Neuronal stem cell (in vitro differentiated cells): Measurements from ENCODE around the gene MYO3B.
"Not testable (repeated sequence)": the region's sequence is repeated elsewhere in the genome, so short reads cannot be mapped to it uniquely, and the experiment has no call there.

ENCODE experiments used
- DNase-seq: peaks from one replicate; pipeline ENCODE4 v3.0.0-alpha.2; 2013; ENCODE audit warnings: low spot score
- H2AFZ ChIP-seq: one replicate; pipeline ENCODE4 v1.6.1; 2013; ENCODE audit warnings: mild to moderate bottlenecking, low read length, inconsistent platforms
- H2AK5ac ChIP-seq: 2 replicates; pipeline ENCODE4 v1.6.1; 2013; ENCODE audit warnings: low read depth, mild to moderate bottlenecking, inconsistent platforms, low read length, moderate library complexity, mixed read lengths
- H2BK120ac ChIP-seq: 2 replicates; pipeline ENCODE4 v1.6.1; 2013; ENCODE audit warnings: low read depth, mild to moderate bottlenecking, inconsistent platforms, low read length, moderate library complexity, mixed read lengths
- H2BK12ac ChIP-seq: one replicate; pipeline ENCODE4 v1.6.1; 2013; ENCODE audit warnings: low read length, inconsistent platforms
- H2BK15ac ChIP-seq: 2 replicates; pipeline ENCODE4 v1.6.1; 2013; ENCODE audit warnings: mild to moderate bottlenecking, low read length, inconsistent platforms, mixed read lengths
- H2BK5ac ChIP-seq: one replicate; pipeline ENCODE4 v1.6.1; 2013; ENCODE audit warnings: inconsistent platforms, mild to moderate bottlenecking, low read length, moderate library complexity
- H3K14ac ChIP-seq: one replicate; pipeline ENCODE4 v1.6.1; 2013; ENCODE audit warnings: low read length, inconsistent platforms
- H3K18ac ChIP-seq: 2 replicates; pipeline ENCODE4 v1.6.1; 2013; ENCODE audit warnings: low read length, inconsistent platforms
- H3K23ac ChIP-seq: 2 replicates; pipeline ENCODE4 v1.6.1; 2013; ENCODE audit warnings: low read depth, mild to moderate bottlenecking, mixed read lengths, low read length, inconsistent platforms; ENCODE audit not compliant: poor library complexity
- H3K27ac ChIP-seq: replicated peaks from 3 replicates; pipeline ENCODE4 v1.5.1; 2013; ENCODE audit warnings: low read length, inconsistent platforms
- H3K27me3 ChIP-seq, 3 experiments: 2 replicates each; pipeline ENCODE4 v1.6.1; 2013; ENCODE audit warnings: low read length in 3 of 3, mild to moderate bottlenecking in 2 of 3, inconsistent platforms in 1 of 3, low read depth in 1 of 3, mixed read lengths in 1 of 3, moderate library complexity in 1 of 3; ENCODE audit not compliant: control insufficient read depth in 3 of 3, insufficient read depth in 3 of 3
- H3K36me3 ChIP-seq, 2 donors: replicated peaks in 1 of 2; 2 replicates each; pipeline ENCODE4 v1.6.1; 2013; ENCODE audit warnings: low read length in 2 of 2; ENCODE audit not compliant: control insufficient read depth in 2 of 2, insufficient read depth in 2 of 2
- H3K4ac ChIP-seq: 2 replicates; pipeline ENCODE4 v1.6.1; 2013; ENCODE audit warnings: inconsistent platforms, mild to moderate bottlenecking, low read length, moderate library complexity
- H3K4me1 ChIP-seq, 2 donors: 1 replicate in 1 of 2; 2 replicates in 1 of 2; pipeline ENCODE4 v1.6.1; 2013; ENCODE audit warnings: low read length in 2 of 2, low read depth in 1 of 2; ENCODE audit not compliant: control insufficient read depth in 2 of 2, insufficient read depth in 1 of 2
- H3K4me2 ChIP-seq: one replicate; pipeline ENCODE4 v1.6.1; 2013; ENCODE audit warnings: mild to moderate bottlenecking, low read length, inconsistent platforms; ENCODE audit not compliant: insufficient read depth, poor library complexity, severe bottlenecking
- H3K4me3 ChIP-seq, 2 donors: 2 replicates each; pipeline ENCODE4 v1.5.1; 2013; ENCODE audit warnings: low read length in 2 of 2, mild to moderate bottlenecking in 2 of 2, inconsistent platforms in 1 of 2, moderate library complexity in 1 of 2
- H3K79me1 ChIP-seq: one replicate; pipeline ENCODE4 v1.6.1; 2013; ENCODE audit warnings: low read depth, mild to moderate bottlenecking, inconsistent platforms, low read length, moderate library complexity
- H3K9ac ChIP-seq: one replicate; pipeline ENCODE4 v1.6.1; 2013; ENCODE audit warnings: mild to moderate bottlenecking, low read depth, low read length, inconsistent platforms; ENCODE audit not compliant: poor library complexity
- H3K9me3 ChIP-seq, 2 donors: replicated peaks in 1 of 2; 2 replicates each; pipeline versions ENCODE3 to v1.6.1; 2013; ENCODE audit warnings: low read length in 2 of 2, mild to moderate bottlenecking in 2 of 2, inconsistent platforms in 1 of 2, low read depth in 1 of 2, mixed read lengths in 1 of 2, moderate library complexity in 1 of 2; ENCODE audit not compliant: control insufficient read depth in 2 of 2, insufficient read depth in 1 of 2
- H4K8ac ChIP-seq: one replicate; pipeline ENCODE4 v1.6.1; 2013; ENCODE audit warnings: low read depth, mild to moderate bottlenecking, inconsistent platforms, low read length, moderate library complexity
- H4K91ac ChIP-seq: one replicate; pipeline ENCODE4 v1.6.1; 2013; ENCODE audit warnings: low read length, low read depth, mild to moderate bottlenecking, inconsistent platforms; ENCODE audit not compliant: poor library complexity
- WGBS, 2 donors: extraction: QIAGEN DNeasy Blood & Tissue Kit; methylation state at CpG; one replicate each; pipeline ENCODE4 v1.1.7; 2013; ENCODE audit warnings: missing lambda C conversion rate in 2 of 2, mixed read lengths in 1 of 2; ENCODE audit not compliant: insufficient read length in 2 of 2, insufficient replicate concordance in 1 of 2; ENCODE audit errors: extremely low coverage in 2 of 2; 5-methylcytosine and 5-hydroxymethylcytosine counted together

The MYO3B gene

DNA sequence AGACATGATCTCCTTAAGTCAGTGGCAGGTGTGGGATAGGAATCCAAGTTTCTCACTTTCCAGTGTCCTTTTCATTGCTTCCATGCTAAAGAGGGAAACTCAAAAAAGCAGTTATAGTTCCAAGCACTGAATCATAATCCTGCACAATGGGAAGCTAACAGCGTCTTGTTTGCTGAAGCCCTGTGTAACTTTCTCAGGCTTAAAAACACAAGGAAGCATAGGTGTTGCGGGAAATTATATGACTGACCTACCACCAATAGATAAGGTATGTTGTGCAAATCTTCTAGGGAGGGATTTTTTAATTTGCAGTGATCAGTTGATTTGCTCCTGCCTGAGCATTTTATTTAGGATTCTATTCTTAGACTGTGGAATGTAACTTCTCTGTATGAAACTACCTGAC, 250.9 kb downstream of the MYO3B start:
- Histone ChIP-seq H2BK12ac (no peak overlapping the region), H3K23ac (no peak overlapping the region), H3K79me1 (no peaks in the 10 kb centered on the region), H3K4me1 (no peaks in the 10 kb centered on the region), H4K91ac (no peak overlapping the region), H3K4me2 (no peak overlapping the region), H3K27me3 (no peaks in the 10 kb centered on the region), H3K9ac (no peak overlapping the region), H3K36me3 (peaks cover 0 to 2% of the 10 kb centered on the region in 2 donors), H3K14ac (no peak overlapping the region), H4K8ac (no peak overlapping the region), H2BK120ac (no peak overlapping the region), H3K27ac (no peak overlapping the region), H3K4me3 (no peak overlapping the region), H2AK5ac (no peak overlapping the region), H3K18ac (no peak overlapping the region), H3K4ac (no peak overlapping the region), H2BK15ac (no peak overlapping the region), H3K9me3 (no peaks in the 10 kb centered on the region), H2BK5ac (no peak overlapping the region), H2AFZ (no peak overlapping the region)
- whole genome bisulfite sequencing, 2 donors, result no CpG with 5 or more reads among the region's 2 CpGs
- no peak for DNase-seq

- no CpG with 5 or more reads among the region's 4 CpGs for WGBS, 2 donors
- H4K91ac ChIP-seq, result no peak overlapping the region
- no peak overlapping the region for H3K4me3 ChIP-seq
- H3K36me3 ChIP-seq, result no peaks in the 10 kb centered on the region
- H2BK5ac ChIP-seq, result no peak overlapping the region
- H3K27me3 ChIP-seq, result peaks cover 0 to 18% (median 0%) of the 10 kb centered on the region in 3 experiments
- no peak overlapping the region for H2BK15ac ChIP-seq
- H2BK12ac ChIP-seq, result no peak overlapping the region
- H2AFZ ChIP-seq, result no peak overlapping the region
- H3K9me3 ChIP-seq, result no peaks in the 10 kb centered on the region
- H3K14ac ChIP-seq, result no peak overlapping the region
- no peak overlapping the region for H3K4me2 ChIP-seq
- no peak overlapping the region for H3K9ac ChIP-seq
- H3K79me1 ChIP-seq, result no peaks in the 10 kb centered on the region
- H3K4me1 ChIP-seq, result no peaks in the 10 kb centered on the region
- no peak for DNase-seq
- H3K27ac ChIP-seq, result no peak overlapping the region
- H3K4ac ChIP-seq, result no peak overlapping the region
- no peak overlapping the region for H2AK5ac ChIP-seq
- H3K23ac ChIP-seq, result no peak overlapping the region
- H2BK120ac ChIP-seq, result no peak overlapping the region
- H4K8ac ChIP-seq, result no peak overlapping the region
- no peak overlapping the region for H3K18ac ChIP-seq
Observed at GRCh38 chr2:170432823-170433222, 254.9 kb downstream of the MYO3B start.

GRCh38 chr2:170433448-170433847, 255.5 kb downstream of the MYO3B start:
- WGBS, 2 donors, result no CpG with 5 or more reads among the region's 2 CpGs

GRCh38 chr2:170434396-170434795, 256.4 kb downstream of the MYO3B start:
- not testable (repeated sequence) for H2BK5ac ChIP-seq, H2BK12ac ChIP-seq, DNase-seq, H2BK120ac ChIP-seq, H2BK15ac ChIP-seq, H3K23ac ChIP-seq, H3K9me3 ChIP-seq, H3K4ac ChIP-seq, H3K27ac ChIP-seq, H3K79me1 ChIP-seq, H4K8ac ChIP-seq, H3K4me1 ChIP-seq, H3K36me3 ChIP-seq, H3K18ac ChIP-seq, H2AFZ ChIP-seq, H4K91ac ChIP-seq, H2AK5ac ChIP-seq, H3K9ac ChIP-seq, H3K14ac ChIP-seq, H3K4me2 ChIP-seq, H3K4me3 ChIP-seq
- H3K27me3 ChIP-seq, result peaks cover 0 to 18% (median 0%) of the 10 kb centered on the region in 3 experiments
- no CpG with 5 or more reads among the region's 5 CpGs for WGBS, 2 donors

More at GRCh38 chr2:170433448-170433847, 255.5 kb downstream of the MYO3B start:
- H3K27ac ChIP-seq, result no peak overlapping the region
- no peak for DNase-seq
- H4K8ac ChIP-seq, result no peak overlapping the region
- no peak overlapping the region for H2BK15ac ChIP-seq
- no peaks in the 10 kb centered on the region for H3K36me3 ChIP-seq
- H3K4ac ChIP-seq, result no peak overlapping the region
- no peak overlapping the region for H2AK5ac ChIP-seq
- H3K4me2 ChIP-seq, result no peak overlapping the region
- no peak overlapping the region for H4K91ac ChIP-seq
- no peak overlapping the region for H2AFZ ChIP-seq
- H3K4me3 ChIP-seq, result no peak overlapping the region
- peaks cover 0 to 18% (median 0%) of the 10 kb centered on the region in 3 experiments for H3K27me3 ChIP-seq
- H3K23ac ChIP-seq, result no peak overlapping the region
- H2BK5ac ChIP-seq, result no peak overlapping the region
- H3K9ac ChIP-seq, result no peak overlapping the region
- no peak overlapping the region for H3K14ac ChIP-seq
- no peaks in the 10 kb centered on the region for H3K4me1 ChIP-seq
- no peak overlapping the region for H2BK120ac ChIP-seq
- no peak overlapping the region for H2BK12ac ChIP-seq
- no peaks in the 10 kb centered on the region for H3K79me1 ChIP-seq
- no peaks in the 10 kb centered on the region for H3K9me3 ChIP-seq
- H3K18ac ChIP-seq, result no peak overlapping the region
